SK-N-SH treated with all-trans-retinoic acid at 6 μM for 48 hours (cell line): ENCODE measurements around the gene MTA3.
A peak's percentile ranks its signal among the peaks of the same experiment; 100 is the strongest.
"Not testable (repeated sequence)": the region's sequence is repeated elsewhere in the genome, so short reads cannot be mapped to it uniquely, and the experiment has no call there.

Experiments
- ATAC-seq: fragments of 200-7000 bp; cut with Tn5 transposase; 3 replicates; pipeline ENCODE4 v1.9.1; 2020; ENCODE audit warnings: mild to moderate bottlenecking, moderate library complexity
- ARNTL ChIP-seq: fragments of 450-650 bp; formaldehyde crosslinking; IDR thresholded peaks from 2 replicates; pipeline ENCODE4 v1.5.0; 2020; ENCODE audit warnings: low read depth, mild to moderate bottlenecking, moderate library complexity, borderline replicate concordance
- BACH2 ChIP-seq: fragments of 250-450 bp; sonication (Bioruptor Pico); IDR thresholded peaks from 2 replicates; pipeline ENCODE4 v1.9.0; 2021; ENCODE audit warnings: mild to moderate bottlenecking, borderline replicate concordance
- CREB5 ChIP-seq: fragments of 250-450 bp; sonication (Bioruptor Pico); IDR thresholded peaks from 2 replicates; pipeline ENCODE4 v1.5.1; 2020; ENCODE audit warnings: low read depth, mild to moderate bottlenecking, moderate library complexity
- CSDC2 ChIP-seq: fragments of 250-450 bp; sonication (Bioruptor Pico); IDR thresholded peaks from 2 replicates; pipeline ENCODE4 v1.5.0; 2020; ENCODE audit warnings: mild to moderate bottlenecking, moderate library complexity
- CSRNP3 ChIP-seq: fragments of 250-450 bp; sonication (Bioruptor Pico); IDR thresholded peaks from 2 replicates; pipeline ENCODE4 v1.5.1; 2021; ENCODE audit warnings: mild to moderate bottlenecking, moderate library complexity
- GLIS3 ChIP-seq: fragments of 250-450 bp; sonication (Bioruptor Pico); IDR thresholded peaks from 2 replicates; pipeline ENCODE4 v1.5.0; 2020; ENCODE audit warnings: mild to moderate bottlenecking, moderate library complexity
- ISL1 ChIP-seq: fragments of 250-450 bp; sonication (Bioruptor Pico); IDR thresholded peaks from 2 replicates; pipeline ENCODE4 v2.1.2; 2022; ENCODE audit warnings: mild to moderate bottlenecking, moderate library complexity
- PATZ1 ChIP-seq: fragments of 250-450 bp; sonication (Bioruptor Pico); IDR thresholded peaks from 2 replicates; pipeline ENCODE4 v1.8.0; 2020; ENCODE audit warnings: mild to moderate bottlenecking, moderate library complexity, borderline replicate concordance
- POU6F1 ChIP-seq: fragments of 250-450 bp; sonication (Bioruptor Pico); IDR thresholded peaks from 2 replicates; pipeline ENCODE4 v1.8.0; 2021; ENCODE audit warnings: low read depth, mild to moderate bottlenecking, moderate library complexity, borderline replicate concordance
- PPARA ChIP-seq: fragments of 250-450 bp; sonication (Bioruptor Pico); IDR thresholded peaks from 2 replicates; pipeline ENCODE4 v1.5.0; 2020; ENCODE audit warnings: mild to moderate bottlenecking, borderline replicate concordance
- RARB ChIP-seq: fragments of 250-450 bp; sonication (Bioruptor Pico); IDR thresholded peaks from 2 replicates; pipeline ENCODE4 v1.8.0; 2021; ENCODE audit warnings: mild to moderate bottlenecking, moderate library complexity
- SNAI2 ChIP-seq: fragments of 250-450 bp; sonication (Bioruptor Pico); IDR thresholded peaks from 2 replicates; pipeline ENCODE4 v1.5.0; 2020; ENCODE audit warnings: mild to moderate bottlenecking, moderate library complexity
- TCF4 ChIP-seq: fragments of 250-450 bp; sonication (Bioruptor Pico); IDR thresholded peaks from 2 replicates; pipeline ENCODE4 v1.8.0; 2021; ENCODE audit warnings: mild to moderate bottlenecking, moderate library complexity, borderline replicate concordance
- TOX ChIP-seq: fragments of 250-450 bp; sonication (Bioruptor Pico); IDR thresholded peaks from 2 replicates; pipeline ENCODE4 v1.8.0; 2021; ENCODE audit warnings: mild to moderate bottlenecking, moderate library complexity, borderline replicate concordance
- TSHZ2 ChIP-seq: fragments of 250-450 bp; sonication (Bioruptor Pico); IDR thresholded peaks from 2 replicates; pipeline ENCODE4 v1.5.0; 2020; ENCODE audit warnings: mild to moderate bottlenecking, moderate library complexity
- ZC3H10 ChIP-seq: fragments of 250-450 bp; sonication (Bioruptor Pico); IDR thresholded peaks from 2 replicates; pipeline ENCODE4 v1.5.1; 2021; ENCODE audit warnings: mild to moderate bottlenecking, moderate library complexity
- ZFP3 ChIP-seq: fragments of 250-450 bp; sonication (Bioruptor Pico); IDR thresholded peaks from 2 replicates; pipeline ENCODE4 v1.5.0; 2020; ENCODE audit warnings: mild to moderate bottlenecking, moderate library complexity
- ZFP30 ChIP-seq: fragments of 450-650 bp; formaldehyde crosslinking; IDR thresholded peaks from 2 replicates; pipeline ENCODE4 v1.5.0; 2022; ENCODE audit warnings: mild to moderate bottlenecking, moderate library complexity
- ZNF565 ChIP-seq: fragments of 450-650 bp; formaldehyde crosslinking; conservative IDR thresholded peaks from 2 replicates; pipeline ENCODE4 v1.5.0; 2020; ENCODE audit warnings: low read depth, mild to moderate bottlenecking, moderate library complexity
- ZNF70 ChIP-seq: fragments of 450-650 bp; formaldehyde crosslinking; IDR thresholded peaks from 2 replicates; pipeline ENCODE4 v1.5.0; 2020; ENCODE audit warnings: mild to moderate bottlenecking, moderate library complexity
- ZNF8 ChIP-seq: fragments of 450-650 bp; formaldehyde crosslinking; IDR thresholded peaks from 2 replicates; pipeline ENCODE4 v1.5.0; 2020; ENCODE audit warnings: mild to moderate bottlenecking, moderate library complexity

The MTA3 gene

GRCh38 chr2:42618972-42619371 is 50.5 kb downstream of the MTA3 start:
- TF ChIP-seq PPARA (CRISPR knock-in tag): no peak
- TF ChIP-seq ISL1 (CRISPR knock-in tag): peak; percentile 71
- peak; percentile 81 for ATAC-seq

- not testable (repeated sequence) for ATAC-seq
These were observed 53.2 kb downstream of the MTA3 start for GRCh38 chr2:42621626-42622025.

- TF ChIP-seq PPARA (CRISPR knock-in tag): no peak
- TF ChIP-seq PATZ1 (CRISPR knock-in tag): no peak
- TF ChIP-seq POU6F1 (CRISPR knock-in tag): no peak
- TF ChIP-seq ZFP3 (CRISPR knock-in tag): no peak
- no peak for TF ChIP-seq CSRNP3 (CRISPR knock-in tag)
- no peak for TF ChIP-seq TCF4 (CRISPR knock-in tag)
- TF ChIP-seq BACH2 (CRISPR knock-in tag): no peak
- TF ChIP-seq ZNF8 (CRISPR knock-in tag): no peak
- no peak for TF ChIP-seq GLIS3 (CRISPR knock-in tag)
- no peak for TF ChIP-seq ARNTL (CRISPR knock-in tag)
- TF ChIP-seq ZFP30: no peak
- no peak for TF ChIP-seq RARB
- no peak for TF ChIP-seq TSHZ2 (CRISPR knock-in tag)
- TF ChIP-seq ZNF565 (CRISPR knock-in tag): no peak
- TF ChIP-seq TOX (CRISPR knock-in tag): no peak
- TF ChIP-seq CREB5 (CRISPR knock-in tag): no peak
- TF ChIP-seq CSDC2: no peak
- TF ChIP-seq SNAI2 (CRISPR knock-in tag): no peak
- no peak for TF ChIP-seq ZC3H10 (CRISPR knock-in tag)
- TF ChIP-seq ZNF70 (CRISPR knock-in tag): no peak
- no peak for ATAC-seq
These were observed 54.7 kb downstream of the MTA3 start for GRCh38 chr2:42622943-42623676.
